ENCODE data around the gene SORCS2. TPM values are rescaled to one million over a fixed set of nuclear protein-coding genes. Genes with fewer than 3 reads are reported as not detected.

SORCS2 gene
- total RNA-seq, 2 donors from 2014 or later: 0.68 to 0.92 TPM

- no peak for TF ChIP-seq CTCF (IDR thresholded peaks at IDR 0.05)
- H3K27ac ChIP-seq: no peak overlapping the region
- H3K9me3 ChIP-seq: no peaks in the 10 kb centered on the region
- DNase-seq (ENCODE audit: low spot score) (no peak), ATAC-seq (ENCODE audit: insufficient number of reproducible peaks, low FRiP score, low read depth) (no peak)
- H3K4me3 ChIP-seq: no peak overlapping the region
- H3K36me3 ChIP-seq: no peaks in the 10 kb centered on the region
- no peaks in the 10 kb centered on the region for H3K4me1 ChIP-seq (ENCODE audit: control insufficient read depth in 1 of 2, low read depth in 2 of 2)
- no peaks in the 10 kb centered on the region for H3K27me3 ChIP-seq (replicated peaks; ENCODE audit: insufficient read depth)
These were observed 500.3 kb downstream of the SORCS2 start for GRCh38 chr4:7692451-7693236.

- no peaks in the 10 kb centered on the region for H3K27me3 ChIP-seq (replicated peaks; ENCODE audit: insufficient read depth)
- H3K4me3 ChIP-seq: no peak overlapping the region
- no peak for TF ChIP-seq CTCF (IDR thresholded peaks at IDR 0.05)
- DNase-seq (ENCODE audit: low spot score): no peak
- no peaks in the 10 kb centered on the region for H3K4me1 ChIP-seq (ENCODE audit: control insufficient read depth in 1 of 2, low read depth in 2 of 2)
- ATAC-seq (ENCODE audit: insufficient number of reproducible peaks, low FRiP score, low read depth): no peak
- H3K27ac ChIP-seq: no peak overlapping the region
- H3K9me3 ChIP-seq: no peaks in the 10 kb centered on the region
- H3K36me3 ChIP-seq: no peaks in the 10 kb centered on the region
These were observed 500.9 kb downstream of the SORCS2 start for GRCh38 chr4:7693237-7693608.

- no peaks in the 10 kb centered on the region for H3K4me1 ChIP-seq (ENCODE audit: control insufficient read depth in 1 of 2, low read depth in 2 of 2)
- no peak for TF ChIP-seq CTCF (IDR thresholded peaks at IDR 0.05)
- H3K9me3 ChIP-seq: no peaks in the 10 kb centered on the region
- no peak overlapping the region for H3K4me3 ChIP-seq
- H3K27me3 ChIP-seq (replicated peaks; ENCODE audit: insufficient read depth): no peaks in the 10 kb centered on the region
- no peak for DNase-seq (ENCODE audit: low spot score)
- no peak overlapping the region for H3K27ac ChIP-seq
- H3K36me3 ChIP-seq: no peaks in the 10 kb centered on the region
- ATAC-seq (ENCODE audit: insufficient number of reproducible peaks, low FRiP score, low read depth): no peak
These were observed 501.4 kb downstream of the SORCS2 start for GRCh38 chr4:7693711-7694110.

- no peak for DNase-seq (ENCODE audit: low spot score)
- no peaks in the 10 kb centered on the region for H3K9me3 ChIP-seq
- no peak overlapping the region for H3K4me3 ChIP-seq
- no peak overlapping the region for H3K27ac ChIP-seq
- H3K27me3 ChIP-seq (replicated peaks; ENCODE audit: insufficient read depth): no peaks in the 10 kb centered on the region
- no peak for ATAC-seq (ENCODE audit: insufficient number of reproducible peaks, low FRiP score, low read depth)
- no peaks in the 10 kb centered on the region for H3K36me3 ChIP-seq
- H3K4me1 ChIP-seq (ENCODE audit: control insufficient read depth in 1 of 2, low read depth in 2 of 2): no peaks in the 10 kb centered on the region
- no peak for TF ChIP-seq CTCF (IDR thresholded peaks at IDR 0.05)
These were observed 502.0 kb downstream of the SORCS2 start for GRCh38 chr4:7694324-7694723.

GRCh38 chr4:7697343-7697742 is 505.0 kb downstream of the SORCS2 start:
- ATAC-seq (ENCODE audit: insufficient number of reproducible peaks, low FRiP score, low read depth): no peak
- H3K27ac ChIP-seq: no peak overlapping the region
- TF ChIP-seq CTCF (IDR thresholded peaks at IDR 0.05): no peak

More at GRCh38 chr4:7697343-7697742, 505.0 kb downstream of the SORCS2 start:
- H3K27me3 ChIP-seq (replicated peaks; ENCODE audit: insufficient read depth): no peaks in the 10 kb centered on the region
- no peaks in the 10 kb centered on the region for H3K9me3 ChIP-seq
- no peaks in the 10 kb centered on the region for H3K4me1 ChIP-seq (ENCODE audit: control insufficient read depth in 1 of 2, low read depth in 2 of 2)
- DNase-seq (ENCODE audit: low spot score): no peak
- no peaks in the 10 kb centered on the region for H3K36me3 ChIP-seq
- no peak overlapping the region for H3K4me3 ChIP-seq
